Jurkat, Clone E6-1 (cell line): ENCODE data around the gene RPL4.
"Not testable (repeated sequence)": the region's sequence is repeated elsewhere in the genome, so short reads cannot be mapped to it uniquely, and the experiment has no call there.

Source experiments
- DNase-seq: peaks from one replicate; pipeline ENCODE4 v3.0.0-alpha.2; 2011; ENCODE audit warnings: low read depth, low spot score
- H3K4me3 ChIP-seq: 2 replicates; pipeline ENCODE4 v1.5.1; 2011; ENCODE audit warnings: mild to moderate bottlenecking, low read length, control low read depth, moderate library complexity

The RPL4 gene

GRCh38 chr15:66465294-66465693, 39.4 kb downstream of the RPL4 start:
- not testable (repeated sequence) for DNase-seq, H3K4me3 ChIP-seq

GRCh38 chr15:66462627-66463026, 42.0 kb downstream of the RPL4 start:
- DNase-seq: no peak
- no peak overlapping the region for H3K4me3 ChIP-seq

DNA sequence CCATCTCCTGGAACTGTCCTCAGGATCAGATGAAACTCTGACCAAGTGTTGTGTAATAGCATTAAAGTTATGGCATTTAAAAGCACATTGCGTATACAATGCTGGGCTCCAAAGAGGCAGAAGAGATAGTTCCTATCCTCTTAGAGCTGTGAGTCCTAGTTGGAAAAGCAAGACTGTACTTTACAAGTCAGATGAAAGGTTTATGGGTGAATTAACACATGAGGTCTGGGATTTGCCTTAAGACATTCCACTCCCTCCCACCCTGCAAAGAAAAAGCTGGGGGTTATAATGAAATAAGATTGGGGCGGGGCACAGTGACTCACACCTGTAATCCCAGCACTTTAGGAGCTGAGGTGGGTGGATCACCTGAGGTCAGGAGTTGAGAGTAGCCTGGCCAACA, 42.7 kb downstream of the RPL4 start:
- no peak overlapping the region for H3K4me3 ChIP-seq
- no peak for DNase-seq

GRCh38 chr15:66461294-66461693, 43.4 kb downstream of the RPL4 start:
- DNase-seq, H3K4me3 ChIP-seq: not testable (repeated sequence)

DNA sequence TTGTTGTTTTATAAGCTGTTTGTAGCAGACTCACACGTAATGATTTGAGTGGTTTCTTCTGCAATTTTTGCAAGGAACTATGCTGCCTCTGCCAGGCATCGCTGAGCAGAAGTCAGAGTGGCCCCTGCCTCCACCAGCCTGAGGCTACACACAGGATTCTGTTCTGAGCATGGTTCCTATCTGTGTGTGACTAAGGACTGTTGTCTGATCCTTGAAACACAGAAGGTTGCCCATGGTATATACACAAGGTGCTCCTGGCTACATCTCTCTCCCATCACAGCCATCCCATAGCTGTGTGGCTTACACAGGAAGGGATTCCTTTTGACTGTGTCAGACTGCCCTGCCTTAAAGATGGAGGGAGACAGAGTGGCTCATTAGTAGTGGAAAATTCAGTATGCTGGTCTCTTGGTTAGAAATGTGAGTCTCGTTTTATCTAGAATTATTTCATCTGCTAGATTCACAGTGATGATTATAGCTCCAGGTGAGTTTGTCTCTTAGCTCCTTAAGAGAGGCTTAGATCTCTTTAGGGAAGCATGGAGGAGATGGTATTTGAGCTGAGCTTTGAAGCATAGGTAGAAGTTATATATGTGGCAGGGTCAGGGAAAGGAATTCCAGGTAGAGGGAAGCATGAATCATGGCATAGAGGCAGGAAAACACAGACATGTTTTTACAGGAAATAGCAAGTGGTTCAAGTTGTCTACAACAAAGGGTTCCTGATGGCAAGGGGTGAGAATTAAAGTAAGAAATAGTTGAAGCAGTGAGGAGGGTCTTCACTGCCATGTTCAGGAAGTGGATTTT, 44.6 kb downstream of the RPL4 start:
- no peak for DNase-seq
- no peak overlapping the region for H3K4me3 ChIP-seq

- no peak for DNase-seq
- H3K4me3 ChIP-seq: no peak overlapping the region
Measured at GRCh38 chr15:66456211-66456610, 48.4 kb downstream of the RPL4 start.

- DNase-seq: no peak
- H3K4me3 ChIP-seq: no peak overlapping the region
Measured at GRCh38 chr15:66454143-66454542, 50.5 kb downstream of the RPL4 start.

GRCh38 chr15:66452971-66453580, 51.6 kb downstream of the RPL4 start:
- no peak for DNase-seq
- no peak overlapping the region for H3K4me3 ChIP-seq

GRCh38 chr15:66452420-66452819, 52.2 kb downstream of the RPL4 start:
- no peak overlapping the region for H3K4me3 ChIP-seq
- DNase-seq: no peak
